Fibroblast of lung (primary cell): ENCODE measurements around the gene KRT6B.

Experiments
- EZH2 ChIP-seq: IDR thresholded peaks from 2 replicates; pipeline ENCODE4 v1.5.1; 2012; ENCODE audit warnings: low read length, control low read depth, mild to moderate bottlenecking; ENCODE audit errors: missing control alignments
- TF ChIP-seq, protein P1 (sequence below), 2 donors: IDR thresholded peaks in 1 of 2; conservative IDR thresholded peaks in 1 of 2; 1 replicate in 1 of 2; 2 replicates in 1 of 2; pipeline ENCODE4 v1.5.1; 2011 to 2012; ENCODE audit warnings: low read length in 2 of 2, control low read depth in 1 of 2, inconsistent platforms in 1 of 2, low read depth in 1 of 2, mild to moderate bottlenecking in 1 of 2

GRCh38 chr12:52436000-52436827 is 15.7 kb downstream of the KRT6B start:
- TF ChIP-seq, protein P1, sequence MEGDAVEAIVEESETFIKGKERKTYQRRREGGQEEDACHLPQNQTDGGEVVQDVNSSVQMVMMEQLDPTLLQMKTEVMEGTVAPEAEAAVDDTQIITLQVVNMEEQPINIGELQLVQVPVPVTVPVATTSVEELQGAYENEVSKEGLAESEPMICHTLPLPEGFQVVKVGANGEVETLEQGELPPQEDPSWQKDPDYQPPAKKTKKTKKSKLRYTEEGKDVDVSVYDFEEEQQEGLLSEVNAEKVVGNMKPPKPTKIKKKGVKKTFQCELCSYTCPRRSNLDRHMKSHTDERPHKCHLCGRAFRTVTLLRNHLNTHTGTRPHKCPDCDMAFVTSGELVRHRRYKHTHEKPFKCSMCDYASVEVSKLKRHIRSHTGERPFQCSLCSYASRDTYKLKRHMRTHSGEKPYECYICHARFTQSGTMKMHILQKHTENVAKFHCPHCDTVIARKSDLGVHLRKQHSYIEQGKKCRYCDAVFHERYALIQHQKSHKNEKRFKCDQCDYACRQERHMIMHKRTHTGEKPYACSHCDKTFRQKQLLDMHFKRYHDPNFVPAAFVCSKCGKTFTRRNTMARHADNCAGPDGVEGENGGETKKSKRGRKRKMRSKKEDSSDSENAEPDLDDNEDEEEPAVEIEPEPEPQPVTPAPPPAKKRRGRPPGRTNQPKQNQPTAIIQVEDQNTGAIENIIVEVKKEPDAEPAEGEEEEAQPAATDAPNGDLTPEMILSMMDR (conservative IDR thresholded peaks at IDR 0.05 in 1 of 2, IDR thresholded peaks at IDR 0.05 in 1 of 2; ENCODE audit: low read depth in 1 of 2, low read length in 2 of 2): no peak
- no peak for TF ChIP-seq EZH2
